GM12872 (cell line): ENCODE results near the gene INPP5B.

Experiments
- TF ChIP-seq, protein P1 (sequence below): IDR thresholded peaks from 3 replicates; pipeline ENCODE4 v1.5.1; 2011; ENCODE audit warnings: low read depth, mild to moderate bottlenecking, low read length, moderate library complexity; ENCODE audit not compliant: insufficient read depth

Gene INPP5B

GRCh38 chr1:37883671-37884070, 63.2 kb downstream of the INPP5B start:
- TF ChIP-seq, protein P1, sequence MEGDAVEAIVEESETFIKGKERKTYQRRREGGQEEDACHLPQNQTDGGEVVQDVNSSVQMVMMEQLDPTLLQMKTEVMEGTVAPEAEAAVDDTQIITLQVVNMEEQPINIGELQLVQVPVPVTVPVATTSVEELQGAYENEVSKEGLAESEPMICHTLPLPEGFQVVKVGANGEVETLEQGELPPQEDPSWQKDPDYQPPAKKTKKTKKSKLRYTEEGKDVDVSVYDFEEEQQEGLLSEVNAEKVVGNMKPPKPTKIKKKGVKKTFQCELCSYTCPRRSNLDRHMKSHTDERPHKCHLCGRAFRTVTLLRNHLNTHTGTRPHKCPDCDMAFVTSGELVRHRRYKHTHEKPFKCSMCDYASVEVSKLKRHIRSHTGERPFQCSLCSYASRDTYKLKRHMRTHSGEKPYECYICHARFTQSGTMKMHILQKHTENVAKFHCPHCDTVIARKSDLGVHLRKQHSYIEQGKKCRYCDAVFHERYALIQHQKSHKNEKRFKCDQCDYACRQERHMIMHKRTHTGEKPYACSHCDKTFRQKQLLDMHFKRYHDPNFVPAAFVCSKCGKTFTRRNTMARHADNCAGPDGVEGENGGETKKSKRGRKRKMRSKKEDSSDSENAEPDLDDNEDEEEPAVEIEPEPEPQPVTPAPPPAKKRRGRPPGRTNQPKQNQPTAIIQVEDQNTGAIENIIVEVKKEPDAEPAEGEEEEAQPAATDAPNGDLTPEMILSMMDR: no peak

- TF ChIP-seq, protein P1: no peak
These were observed 67.0 kb downstream of the INPP5B start for GRCh38 chr1:37879865-37880264.

GRCh38 chr1:37878071-37878470, 68.8 kb downstream of the INPP5B start:
- TF ChIP-seq, protein P1: no peak

DNA sequence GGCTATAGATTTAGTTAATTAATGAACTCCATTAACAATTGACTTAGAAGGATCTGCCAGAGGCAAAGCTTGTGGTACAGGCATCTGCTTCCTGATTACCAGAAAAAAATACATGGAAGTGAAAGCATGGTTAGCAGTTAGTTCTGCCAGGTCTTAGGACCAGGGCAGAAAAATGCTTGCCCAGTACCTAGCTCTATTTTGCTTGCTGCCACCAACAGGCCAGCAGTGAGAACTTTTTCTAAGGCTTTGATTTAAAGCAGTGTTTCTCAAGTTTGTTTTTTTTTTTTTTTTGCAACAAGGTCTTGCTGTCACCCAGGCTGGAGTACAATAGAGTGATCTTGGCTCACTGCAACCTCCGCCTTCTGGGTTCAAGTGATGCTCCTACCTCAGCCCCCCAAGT, 71.0 kb downstream of the INPP5B start:
- TF ChIP-seq, protein P1: no peak

- TF ChIP-seq, protein P1: no peak
These were observed 74.2 kb downstream of the INPP5B start for GRCh38 chr1:37872692-37873091.

- TF ChIP-seq, protein P1: no peak
These were observed 78.4 kb downstream of the INPP5B start for GRCh38 chr1:37868466-37868865.

DNA sequence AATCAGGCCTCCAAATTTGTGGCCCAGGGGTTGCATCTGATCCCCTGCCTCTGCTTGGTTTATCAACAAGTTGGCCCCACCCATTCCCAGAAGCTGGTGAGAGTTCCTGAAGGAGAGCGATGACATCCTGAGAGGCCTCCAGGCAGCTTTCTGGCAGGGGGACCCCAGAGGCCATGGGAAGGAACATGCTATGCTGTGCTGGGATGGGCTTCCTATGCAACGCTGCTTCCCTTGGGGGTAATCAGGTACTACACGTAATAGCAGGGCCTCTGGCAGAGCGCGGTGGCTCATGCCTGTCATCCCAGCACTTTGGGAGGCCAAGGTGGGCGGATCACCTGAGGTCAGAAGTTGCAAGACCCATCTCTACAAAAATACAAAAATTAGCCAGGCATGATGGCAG, 79.1 kb downstream of the INPP5B start:
- TF ChIP-seq, protein P1: no peak

DNA sequence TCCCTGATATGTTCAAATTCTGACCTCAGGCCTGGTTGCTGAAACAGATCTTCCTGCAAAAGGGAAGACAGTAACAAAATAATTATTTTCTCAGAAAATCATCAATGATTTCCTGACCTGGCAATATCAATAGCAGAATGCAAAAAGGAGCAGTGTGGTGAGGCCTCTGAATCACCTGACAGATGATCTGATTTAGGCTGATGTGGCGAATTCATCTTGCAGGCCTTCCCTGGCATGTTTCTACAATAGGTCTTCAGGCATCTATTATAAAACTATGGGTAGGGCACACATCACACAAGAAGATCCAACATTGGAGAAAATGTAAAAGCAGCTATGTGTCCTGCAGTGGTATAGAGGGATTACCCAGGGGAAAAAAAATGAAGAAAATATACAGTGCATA, 80.4 kb downstream of the INPP5B start:
- TF ChIP-seq, protein P1: no peak
